Neural progenitor cell (in vitro differentiated cells): ENCODE measurements around the gene GABPB2. TPM values are rescaled to one million over a fixed set of nuclear protein-coding genes. Genes with fewer than 3 reads are reported as not detected.

Source experiments
- DNase-seq: peaks from one replicate; pipeline ENCODE4 v3.0.0-alpha.2; 2016; ENCODE audit warnings: low spot score
- H2AFZ ChIP-seq: fragments of 200-600 bp; sonication (generic); replicated peaks from 2 replicates; pipeline ENCODE4 v1.6.1; 2016; ENCODE audit warnings: antibody characterized with exemption
- H3F3A ChIP-seq: fragments of 200-600 bp; sonication (generic); 2 replicates; pipeline ENCODE4 v1.6.1; 2016; ENCODE audit warnings: antibody characterized with exemption, low read depth
- H3K27ac ChIP-seq: fragments of 200-600 bp; sonication (generic); 2 replicates; pipeline ENCODE4 v1.5.1; 2016; ENCODE audit warnings: mild to moderate bottlenecking
- H3K27me3 ChIP-seq: fragments of 200-600 bp; sonication (generic); 2 replicates; pipeline ENCODE4 v1.6.1; 2016; ENCODE audit warnings: mild to moderate bottlenecking, moderate library complexity
- H3K36me3 ChIP-seq: fragments of 200-600 bp; sonication (generic); 2 replicates; pipeline ENCODE4 v1.5.1; 2016
- H3K4me1 ChIP-seq: fragments of 200-600 bp; sonication (generic); 2 replicates; pipeline ENCODE4 v1.6.1; 2016; ENCODE audit warnings: mixed run types
- H3K4me2 ChIP-seq: fragments of 200-600 bp; sonication (generic); 2 replicates; pipeline ENCODE4 v1.6.1; 2016
- H3K4me3 ChIP-seq: fragments of 200-600 bp; sonication (generic); 2 replicates; pipeline ENCODE4 v1.5.1; 2016
- H3K79me2 ChIP-seq: fragments of 200-600 bp; sonication (generic); 2 replicates; pipeline ENCODE4 v1.6.1; 2016; ENCODE audit warnings: low read depth
- H3K9ac ChIP-seq: fragments of 200-600 bp; sonication (generic); 2 replicates; pipeline ENCODE4 v1.6.1; 2016
- H3K9me3 ChIP-seq: fragments of 200-600 bp; sonication (generic); 2 replicates; pipeline ENCODE4 v1.5.1; 2016; ENCODE audit warnings: low read depth
- H4K20me1 ChIP-seq: fragments of 200-600 bp; sonication (generic); 2 replicates; pipeline ENCODE4 v1.6.1; 2016; ENCODE audit warnings: low read depth
- H3K27ac Mint-ChIP-seq: 3 replicates; pipeline ENCODE4 v1.8.0; 2021; ENCODE audit warnings: mixed read lengths
- H3K27me3 Mint-ChIP-seq: 2 replicates; pipeline ENCODE4 v1.8.0; 2022; ENCODE audit warnings: low read depth, mild to moderate bottlenecking, inconsistent platforms, moderate library complexity, mixed read lengths; ENCODE audit not compliant: insufficient read depth
- H3K36me3 Mint-ChIP-seq: 3 replicates; pipeline ENCODE4 v1.8.0; 2021; ENCODE audit warnings: mixed read lengths
- H3K4me1 Mint-ChIP-seq: 3 replicates; pipeline ENCODE4 v1.8.0; 2021; ENCODE audit warnings: mixed read lengths
- H3K4me3 Mint-ChIP-seq: 3 replicates; pipeline ENCODE4 v1.8.0; 2021; ENCODE audit warnings: mild to moderate bottlenecking, moderate library complexity, mixed read lengths
- H3K9me3 Mint-ChIP-seq: 3 replicates; pipeline ENCODE4 v1.8.0; 2020; ENCODE audit warnings: mixed read lengths
- CTCF ChIP-seq: fragments of 200-600 bp; sonication (generic); IDR thresholded peaks from 2 replicates; pipeline ENCODE4 v1.5.1; 2017; ENCODE audit warnings: antibody characterized with exemption, mild to moderate bottlenecking
- EZH2 ChIP-seq: fragments of 200-600 bp; sonication (generic); IDR thresholded peaks from 2 replicates; pipeline ENCODE4 v1.6.1; 2017; ENCODE audit warnings: antibody characterized with exemption, mild to moderate bottlenecking, moderate library complexity
- EZH2phosphoT487 ChIP-seq: fragments of 200-600 bp; sonication (generic); IDR thresholded peaks from 2 replicates; pipeline ENCODE4 v1.6.1; 2017; ENCODE audit warnings: antibody characterized with exemption
- total RNA-seq: library from RNA; depleted of rRNA; stranded (reverse); fragments of >200 nt; gene quantifications from 2 replicates; pipeline ENCODE4 v1.2.3, GENCODE V29; 2015; ENCODE audit warnings: low replicate concordance

Gene GABPB2
- total RNA-seq, 1 donor from 2014 or later = 6.9 TPM

- peaks cover 47% of the 10 kb centered on the region for H3F3A ChIP-seq
- no peak for TF ChIP-seq EZH2phosphoT487
- TF ChIP-seq EZH2 = no peak
- no peak for TF ChIP-seq CTCF
- no peak for DNase-seq
- H3K36me3 ChIP-seq = no peaks in the 10 kb centered on the region
- H3K4me2 ChIP-seq = peak overlapping the region; percentile 33
- H3K9ac ChIP-seq = no peak overlapping the region
- no peaks in the 10 kb centered on the region for H3K9me3 ChIP-seq
- no peaks in the 10 kb centered on the region for H3K27me3 ChIP-seq
- H3K4me1 ChIP-seq = peaks cover 6% of the 10 kb centered on the region
- peaks cover 24% of the 10 kb centered on the region for H3K4me1 Mint-ChIP-seq
- H3K36me3 Mint-ChIP-seq = peaks cover 19% of the 10 kb centered on the region
- peaks cover 14% of the 10 kb centered on the region for H3K79me2 ChIP-seq
- H2AFZ ChIP-seq = no peak overlapping the region
- H4K20me1 ChIP-seq = no peaks in the 10 kb centered on the region
- peaks cover 12% of the 10 kb centered on the region for H3K27me3 Mint-ChIP-seq
- peak overlapping the region; percentile 14 for H3K4me3 ChIP-seq
- peak overlapping the region; percentile 81 for H3K27ac ChIP-seq
- no peaks in the 10 kb centered on the region for H3K9me3 Mint-ChIP-seq
- peak overlapping the region; percentile 53 for H3K4me3 Mint-ChIP-seq
- H3K27ac Mint-ChIP-seq = no peak overlapping the region
Measured at GRCh38 chr1:151050051-151050688, 20.4 kb upstream of the GABPB2 start.

DNA sequence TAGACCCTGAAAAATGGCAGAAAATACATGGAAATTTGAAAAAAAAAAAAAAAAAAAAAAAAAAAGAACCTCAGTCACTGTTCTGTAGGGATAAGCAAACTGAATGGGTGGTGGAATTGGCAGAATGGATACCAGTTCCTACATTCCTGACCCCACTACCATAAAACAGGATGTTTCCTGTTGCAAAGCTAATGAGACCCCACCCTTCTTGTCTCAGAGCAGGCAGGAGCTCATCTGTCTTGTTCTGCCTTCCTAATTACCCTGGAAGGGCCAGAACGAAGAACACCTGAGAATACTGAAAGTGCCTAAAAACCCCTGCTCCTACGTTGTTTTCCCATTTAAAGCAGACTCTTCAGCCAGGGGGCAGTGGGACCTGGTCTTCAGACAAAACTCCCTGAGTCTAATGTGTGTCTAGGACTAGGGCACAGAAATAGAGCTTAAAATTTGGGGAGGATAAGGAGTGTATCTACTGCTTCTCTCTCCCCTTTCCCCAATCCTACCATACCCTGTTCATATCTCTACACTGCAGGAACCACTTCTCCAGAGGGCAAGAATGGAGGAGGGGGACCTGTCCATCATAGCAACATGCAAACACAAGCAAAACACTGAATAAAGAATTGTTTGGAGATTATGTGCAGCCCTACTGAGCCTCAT lies 19.1 kb upstream of the GABPB2 start:
- no peaks in the 10 kb centered on the region for H3K27me3 ChIP-seq
- Mint-ChIP-seq H3K4me1 (peaks cover 25% of the 10 kb centered on the region), H3K27ac (no peak overlapping the region), H3K4me3 (no peak overlapping the region), H3K27me3 (peaks cover 17% of the 10 kb centered on the region), H3K9me3 (no peaks in the 10 kb centered on the region), H3K36me3 (peaks cover 25% of the 10 kb centered on the region)
- no peak overlapping the region for H3K4me2 ChIP-seq
- H3K79me2 ChIP-seq = peaks cover 23% of the 10 kb centered on the region
- peaks cover under 1% of the 10 kb centered on the region for H4K20me1 ChIP-seq
- H2AFZ ChIP-seq = no peak overlapping the region
- H3K9me3 ChIP-seq = no peaks in the 10 kb centered on the region
- no peak for DNase-seq
- no peak for TF ChIP-seq EZH2phosphoT487
- no peak for TF ChIP-seq EZH2
- TF ChIP-seq CTCF = no peak
- no peak overlapping the region for H3K9ac ChIP-seq
- no peak overlapping the region for H3K27ac ChIP-seq
- peaks cover 6% of the 10 kb centered on the region for H3K4me1 ChIP-seq
- no peaks in the 10 kb centered on the region for H3K36me3 ChIP-seq
- peaks cover 47% of the 10 kb centered on the region for H3F3A ChIP-seq
- no peak overlapping the region for H3K4me3 ChIP-seq

DNA sequence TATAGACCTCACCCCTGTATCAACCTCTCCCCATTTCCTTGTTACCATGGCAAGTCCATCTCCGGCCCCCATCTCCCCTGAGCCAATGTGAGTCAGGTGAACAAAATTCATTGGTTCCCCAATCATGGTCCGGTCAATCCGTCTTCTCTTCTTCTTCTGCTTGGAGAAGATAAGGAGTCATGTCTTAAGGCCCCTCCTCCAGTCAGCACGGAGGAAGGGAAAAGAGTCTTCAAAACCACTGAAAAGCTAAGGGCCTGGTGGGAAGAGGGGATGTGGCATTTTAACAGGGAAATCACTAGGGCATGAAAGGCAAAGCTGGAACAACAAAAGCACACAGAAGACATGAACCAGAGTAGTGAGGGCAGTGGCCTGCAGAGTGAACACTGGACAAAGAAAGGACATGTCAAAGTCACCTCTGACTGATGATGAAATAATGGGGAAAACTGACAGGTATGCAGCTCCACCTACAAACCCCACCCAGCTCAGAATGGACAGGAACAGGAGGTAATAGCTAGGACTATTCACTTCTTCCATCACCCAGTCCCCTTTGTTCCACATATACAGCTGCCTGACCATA lies 15.5 kb upstream of the GABPB2 start:
- H3F3A ChIP-seq = peaks cover 26% of the 10 kb centered on the region
- no peaks in the 10 kb centered on the region for H3K9me3 Mint-ChIP-seq
- peaks cover 23% of the 10 kb centered on the region for H4K20me1 ChIP-seq
- H3K36me3 Mint-ChIP-seq = peaks cover 33% of the 10 kb centered on the region
- no peak overlapping the region for H3K4me3 ChIP-seq
- no peaks in the 10 kb centered on the region for H3K36me3 ChIP-seq
- no peaks in the 10 kb centered on the region for H3K27me3 ChIP-seq
- H3K4me1 Mint-ChIP-seq = peaks cover 20% of the 10 kb centered on the region
- H3K4me2 ChIP-seq = no peak overlapping the region
- H3K79me2 ChIP-seq = peaks cover 43% of the 10 kb centered on the region
- DNase-seq = no peak
- no peak overlapping the region for H3K4me3 Mint-ChIP-seq
- no peaks in the 10 kb centered on the region for H3K9me3 ChIP-seq
- H3K27ac ChIP-seq = no peak overlapping the region
- H2AFZ ChIP-seq = no peak overlapping the region
- no peak overlapping the region for H3K27ac Mint-ChIP-seq
- TF ChIP-seq CTCF = no peak
- no peak for TF ChIP-seq EZH2phosphoT487
- no peak for TF ChIP-seq EZH2
- peaks cover 7% of the 10 kb centered on the region for H3K4me1 ChIP-seq
- peaks cover 14% of the 10 kb centered on the region for H3K27me3 Mint-ChIP-seq
- no peak overlapping the region for H3K9ac ChIP-seq
